M059J (cell line): Measurements from ENCODE around the gene SMIM44. TPM values are rescaled to one million over a fixed set of nuclear protein-coding genes. Genes with fewer than 3 reads are reported as not detected.
"Not testable (repeated sequence)": the region's sequence is repeated elsewhere in the genome, so short reads cannot be mapped to it uniquely, and the experiment has no call there.

Experiments
- DNase-seq: peaks from one replicate; pipeline ENCODE4 v3.0.0-alpha.2; 2012; ENCODE audit warnings: low read depth
- total RNA-seq: library from RNA; depleted of rRNA; stranded (reverse); fragments of >200 nt; shearing (Covaris generic); gene quantifications from 2 replicates; pipeline ENCODE4 v1.2.3, GENCODE V29; 2014

Gene SMIM44
- total RNA-seq, 1 experiment from 2014 or later: not detected

GRCh38 chr19:3458229-3459088 lies 24.8 kb downstream of the SMIM44 start:
- DNase-seq: no peak

- DNase-seq: no peak
Measured at GRCh38 chr19:3457528-3458228, 25.6 kb downstream of the SMIM44 start.

DNA sequence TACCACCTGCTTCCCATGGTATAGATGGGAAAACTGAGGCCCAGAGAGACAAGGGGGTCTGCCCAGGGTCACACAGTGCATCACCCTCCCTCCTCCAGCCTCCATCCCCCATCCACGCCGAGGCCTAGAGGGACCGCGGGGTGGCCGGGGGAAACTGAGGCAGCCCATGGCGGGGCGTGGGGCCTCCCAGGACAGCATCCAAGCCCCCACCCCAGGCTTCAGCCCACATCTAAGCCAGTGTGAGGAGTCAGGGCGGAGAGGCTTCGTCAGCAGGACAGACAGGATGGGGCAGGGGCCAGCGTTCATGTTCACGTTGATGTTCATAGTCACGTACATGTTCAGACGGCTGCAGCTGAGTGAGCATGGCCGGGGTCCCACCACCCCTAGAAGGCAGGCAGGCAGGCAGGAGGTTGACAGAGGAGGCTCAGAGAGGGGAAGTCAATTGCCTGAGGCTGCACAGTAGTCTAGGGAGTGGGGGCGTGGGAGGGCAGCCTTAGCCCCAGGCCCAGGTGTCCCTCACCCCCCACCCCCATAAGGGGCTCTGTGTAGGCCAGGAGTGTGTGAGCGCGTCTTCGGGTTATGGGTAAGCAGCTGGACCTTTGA lies 26.2 kb downstream of the SMIM44 start:
- no peak for DNase-seq

DNA sequence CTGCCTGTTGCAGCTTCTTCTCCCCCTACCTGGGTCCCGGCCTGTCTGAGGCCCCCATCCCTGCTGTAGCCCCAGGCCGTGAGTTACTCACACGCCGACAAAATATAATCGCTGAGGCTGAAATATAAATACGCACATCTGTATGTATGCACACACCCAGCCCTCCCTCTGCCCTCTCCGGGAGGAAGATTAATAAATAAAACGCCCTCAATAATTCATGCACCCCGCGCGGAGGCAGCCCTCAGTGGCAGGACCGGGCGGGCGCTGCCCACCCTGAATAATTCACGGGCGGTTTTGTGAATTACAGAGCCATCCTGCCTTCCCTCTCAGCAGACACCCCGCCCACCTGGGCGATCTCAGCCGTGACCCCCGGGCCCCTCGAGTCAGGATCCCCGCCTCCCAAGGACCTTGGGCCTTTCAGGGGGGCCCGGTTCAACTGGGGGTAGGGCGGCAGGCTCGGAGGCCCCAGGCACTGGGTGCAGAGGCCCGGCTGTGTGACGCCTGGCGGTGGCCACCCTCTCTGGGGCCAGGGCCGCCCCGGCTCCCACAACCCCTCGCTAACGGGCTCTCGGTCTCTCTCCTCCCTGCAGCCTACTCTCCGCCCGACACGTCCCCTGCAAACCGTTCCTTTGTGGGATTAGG lies 27.2 kb downstream of the SMIM44 start:
- DNase-seq: no peak

DNA sequence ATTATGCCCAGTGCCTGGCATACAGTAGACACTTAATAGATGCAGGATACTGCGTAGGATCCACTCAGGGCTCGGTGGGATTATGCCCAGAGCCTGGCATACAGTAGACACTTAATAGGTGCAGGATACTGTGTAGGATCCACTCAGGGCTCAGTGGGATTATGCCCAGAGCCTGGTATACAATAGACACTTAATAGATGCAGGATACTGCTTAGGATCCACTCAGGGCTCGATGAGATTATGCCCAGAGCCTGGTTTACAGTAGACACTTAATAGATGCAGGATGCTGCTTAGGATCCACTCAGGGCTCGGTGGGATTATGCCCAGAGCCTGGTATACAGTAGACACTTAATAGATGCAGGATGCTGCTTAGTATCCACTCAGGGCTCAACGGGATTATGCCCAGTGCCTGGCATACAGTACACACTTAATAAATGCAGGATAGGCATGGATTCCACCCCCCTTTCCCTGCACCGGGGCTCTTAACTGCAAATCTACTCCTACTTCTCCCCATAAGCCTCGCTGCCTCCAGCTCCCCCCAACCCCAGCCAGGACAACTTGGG lies 27.8 kb downstream of the SMIM44 start:
- DNase-seq: no peak

- DNase-seq: no peak
Measured at GRCh38 chr19:3454656-3455392, 28.4 kb downstream of the SMIM44 start.

DNA sequence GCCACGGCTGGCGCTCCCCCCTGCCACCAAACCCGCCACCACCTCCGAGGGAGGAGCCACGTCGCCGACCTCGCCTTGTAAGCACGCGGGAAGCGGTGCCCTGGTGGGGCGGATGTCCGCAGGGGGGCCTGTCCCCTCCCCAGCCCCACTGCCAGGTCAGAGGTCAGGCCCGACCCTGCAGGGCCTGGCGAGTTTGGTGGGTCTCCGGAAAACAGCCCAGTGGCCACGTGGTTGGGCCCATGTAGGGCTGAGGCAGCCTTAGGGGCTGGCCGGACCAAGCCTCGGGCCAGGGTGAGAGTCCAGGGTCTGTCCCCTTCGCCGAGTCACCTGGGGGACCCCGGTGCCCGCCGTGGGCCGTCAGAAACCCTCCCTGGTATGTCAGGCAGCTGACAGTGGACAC lies 29.4 kb downstream of the SMIM44 start:
- no peak for DNase-seq

GRCh38 chr19:3452942-3453214 lies 30.4 kb downstream of the SMIM44 start:
- DNase-seq: not testable (repeated sequence)

- DNase-seq: no peak
Measured at GRCh38 chr19:3452171-3452941, 30.9 kb downstream of the SMIM44 start.

DNA sequence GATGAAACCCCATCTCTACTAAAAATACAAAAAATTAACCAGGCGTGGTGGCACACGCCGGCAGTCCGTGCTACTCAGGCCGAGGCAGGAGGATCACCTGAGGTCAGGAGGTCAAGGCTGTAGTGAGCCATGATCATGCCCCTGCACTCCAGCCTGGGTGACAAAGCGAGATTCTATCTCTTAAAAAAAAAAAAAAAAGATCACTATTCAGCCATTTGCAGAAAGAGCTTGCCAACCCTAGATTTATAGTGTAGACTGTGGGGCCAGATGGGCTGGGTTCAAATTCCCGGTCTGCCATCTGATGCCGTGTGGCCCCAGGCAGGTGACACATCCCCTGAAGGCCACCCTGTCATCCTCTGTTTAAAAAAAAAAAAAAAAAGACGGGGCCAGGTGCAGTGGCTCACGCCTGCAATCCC lies 31.8 kb downstream of the SMIM44 start:
- peak; percentile 49 for DNase-seq

DNA sequence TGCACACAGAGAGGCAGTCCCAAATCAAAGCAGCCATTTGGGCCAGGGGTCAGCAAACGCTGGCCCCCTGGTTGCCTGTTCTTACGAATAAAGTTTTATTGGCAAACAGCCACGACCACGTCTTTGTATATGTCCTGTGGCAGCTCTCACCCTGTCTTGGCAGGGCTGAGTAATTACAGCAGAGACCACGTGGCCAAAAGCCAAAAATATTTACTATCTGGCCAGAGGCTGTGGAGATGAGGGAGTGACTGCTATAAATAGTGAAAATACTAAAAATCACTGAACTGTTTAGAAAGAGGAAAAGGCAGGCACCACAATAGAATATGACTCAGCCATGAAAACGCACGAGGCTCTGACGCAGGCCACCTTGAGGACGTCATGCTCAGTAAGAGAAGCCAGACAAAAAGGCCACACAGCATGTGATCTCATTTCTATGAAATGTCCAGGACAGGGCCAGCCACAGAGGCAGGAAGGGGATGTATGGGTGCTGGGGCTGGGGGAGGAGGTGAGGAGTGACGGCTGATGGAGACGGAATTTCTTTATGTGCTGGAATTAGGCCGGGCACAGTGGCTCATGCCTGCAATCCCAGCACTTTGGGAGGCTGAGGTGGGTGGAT lies 32.3 kb downstream of the SMIM44 start:
- peak; percentile 99 for DNase-seq

DNA sequence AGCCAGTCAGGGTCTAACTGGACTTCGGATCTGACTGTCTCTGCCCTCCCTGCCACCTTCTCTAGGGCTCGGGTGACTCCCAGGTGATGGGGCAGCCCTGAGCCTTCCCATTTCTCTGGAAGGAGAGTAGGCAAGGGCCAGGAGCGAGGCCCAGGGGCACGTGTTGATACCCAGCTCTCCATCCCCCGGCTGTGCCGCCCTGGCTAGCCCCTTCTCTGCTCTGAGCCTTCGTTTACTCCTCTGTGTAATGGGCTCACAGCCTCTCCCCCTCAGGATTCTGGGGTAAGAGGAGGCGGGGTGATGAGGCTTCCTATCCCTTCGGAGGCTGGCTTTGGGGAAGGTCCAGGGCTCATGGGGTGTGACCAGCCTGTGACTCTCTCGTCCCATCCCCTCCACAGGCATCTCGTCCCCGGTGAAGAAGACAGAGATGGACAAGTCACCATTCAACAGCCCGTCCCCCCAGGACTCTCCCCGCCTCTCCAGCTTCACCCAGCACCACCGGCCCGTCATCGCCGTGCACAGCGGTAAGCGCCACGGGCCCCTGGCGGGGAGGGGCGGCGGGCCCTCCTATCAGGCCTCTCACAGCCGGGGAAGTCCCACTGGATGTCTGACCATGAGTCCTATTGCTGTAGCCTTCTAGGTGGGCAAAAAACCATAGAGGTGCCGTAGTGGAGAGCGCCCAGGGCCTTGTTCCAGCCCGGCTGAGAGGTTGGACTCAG lies 34.5 kb downstream of the SMIM44 start:
- no peak for DNase-seq

DNA sequence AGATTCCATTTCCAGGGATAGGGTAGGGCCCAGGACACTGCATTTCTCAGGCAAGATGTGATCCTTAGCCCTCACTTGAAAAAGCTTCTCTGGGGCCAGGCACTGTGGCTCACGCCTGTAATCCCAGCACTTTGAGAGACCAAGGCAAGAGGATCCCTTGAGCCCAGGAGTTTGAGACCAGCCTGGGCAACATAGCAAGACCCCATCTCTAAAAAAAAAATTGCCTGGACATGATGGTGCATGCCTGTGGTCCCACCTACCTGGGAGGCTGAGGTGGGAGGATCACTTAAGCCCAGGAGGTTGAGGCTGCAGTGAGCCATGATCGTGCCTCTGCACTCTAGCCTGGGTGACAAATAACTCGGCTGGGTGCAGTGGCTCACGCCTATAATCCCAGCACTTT lies 36.6 kb downstream of the SMIM44 start:
- DNase-seq: not testable (repeated sequence)

- no peak for DNase-seq
Measured at GRCh38 chr19:3444695-3445234, 38.5 kb downstream of the SMIM44 start.

GRCh38 chr19:3443840-3444694 lies 39.2 kb downstream of the SMIM44 start:
- DNase-seq: no peak

GRCh38 chr19:3442487-3443071 lies 40.7 kb downstream of the SMIM44 start:
- DNase-seq: no peak

- no peak for DNase-seq
Measured at GRCh38 chr19:3441986-3442329, 41.3 kb downstream of the SMIM44 start.
